DOHH2 (cell line): ENCODE data around the gene BCAP31.
"Not testable (repeated sequence)": the region's sequence is repeated elsewhere in the genome, so short reads cannot be mapped to it uniquely, and the experiment has no call there.

Source experiments
- H3F3A ChIP-seq: fragments of 200-600 bp; sonication (generic), shearing (Covaris generic); 2 replicates; pipeline ENCODE4 v1.6.0; 2016; ENCODE audit warnings: antibody characterized with exemption, mild to moderate bottlenecking; ENCODE audit not compliant: control insufficient read depth, insufficient read depth
- H3K27ac ChIP-seq: fragments of 200-600 bp; sonication (generic); 2 replicates; pipeline ENCODE4 v1.5.1; 2014; ENCODE audit warnings: low read depth, mild to moderate bottlenecking, low read length, moderate library complexity
- H3K27me3 ChIP-seq: fragments of 200-600 bp; sonication (generic); 2 replicates; pipeline ENCODE4 v1.6.1; 2014; ENCODE audit warnings: mild to moderate bottlenecking, low read length, mixed read lengths; ENCODE audit not compliant: control insufficient read depth
- H3K36me3 ChIP-seq: fragments of 200-600 bp; sonication (generic); 2 replicates; pipeline ENCODE4 v1.6.1; 2014; ENCODE audit warnings: mild to moderate bottlenecking, low read length, moderate library complexity, mixed read lengths; ENCODE audit not compliant: control insufficient read depth
- H3K4me1 ChIP-seq: fragments of 200-600 bp; sonication (generic); 2 replicates; pipeline ENCODE4 v1.6.1; 2014; ENCODE audit warnings: mild to moderate bottlenecking, low read length, mixed read lengths; ENCODE audit not compliant: control insufficient read depth
- H3K4me2 ChIP-seq: fragments of 200-600 bp; sonication (generic); 2 replicates; pipeline ENCODE4 v1.6.0; 2014; ENCODE audit warnings: mild to moderate bottlenecking, low read length, moderate library complexity
- H3K4me3 ChIP-seq: fragments of 200-600 bp; sonication (generic); 2 replicates; pipeline ENCODE4 v1.5.1; 2014; ENCODE audit warnings: mild to moderate bottlenecking, low read length, mixed read lengths
- H3K79me2 ChIP-seq: fragments of 200-600 bp; sonication (generic); 2 replicates; pipeline ENCODE4 v1.6.1; 2014; ENCODE audit warnings: mild to moderate bottlenecking, low read length, mixed read lengths; ENCODE audit not compliant: control insufficient read depth
- H3K9me2 ChIP-seq: fragments of 200-600 bp; sonication (generic); replicated peaks from 2 replicates; pipeline ENCODE4 v1.6.1; 2014; ENCODE audit warnings: mild to moderate bottlenecking, low read length, mixed read lengths; ENCODE audit not compliant: control insufficient read depth
- H3K9me3 ChIP-seq: fragments of 200-600 bp; sonication (generic); 2 replicates; pipeline ENCODE4 v1.6.1; 2014; ENCODE audit warnings: antibody characterized with exemption, low read length, mixed read lengths; ENCODE audit not compliant: control insufficient read depth, insufficient read depth
- H4K20me1 ChIP-seq: fragments of 200-600 bp; sonication (generic); 2 replicates; pipeline ENCODE4 v1.6.0; 2014; ENCODE audit warnings: low read depth, mild to moderate bottlenecking, antibody characterized with exemption, low read length, moderate library complexity; ENCODE audit not compliant: control insufficient read depth, insufficient read depth
- CTCF ChIP-seq: fragments of 200-600 bp; sonication (generic); IDR thresholded peaks from one replicate; pipeline ENCODE4 v1.5.1; 2014; ENCODE audit warnings: antibody characterized with exemption, mild to moderate bottlenecking, low read depth, low read length; ENCODE audit not compliant: poor library complexity, severe bottlenecking
- EZH2phosphoT487 ChIP-seq: fragments of 200-600 bp; sonication (generic); IDR thresholded peaks from 2 replicates; pipeline ENCODE4 v1.6.1; 2017; ENCODE audit warnings: borderline replicate concordance, mild to moderate bottlenecking, antibody characterized with exemption, low read length, moderate library complexity, mixed read lengths

BCAP31 gene

GRCh38 chrX:153697924-153698865, 26.0 kb downstream of the BCAP31 start:
- Histone ChIP-seq H3K4me1 (no peaks in the 10 kb centered on the region), H3K27ac (no peak overlapping the region)
- no peak for TF ChIP-seq EZH2phosphoT487
- TF ChIP-seq CTCF = no peak

GRCh38 chrX:153696986-153697722, 27.0 kb downstream of the BCAP31 start:
- not testable (repeated sequence) for H3K9me3 ChIP-seq, H3K4me2 ChIP-seq, H3K36me3 ChIP-seq, H3K9me2 ChIP-seq, H3K27ac ChIP-seq, H3K79me2 ChIP-seq, H3K4me3 ChIP-seq, H3K27me3 ChIP-seq, H4K20me1 ChIP-seq, H3K4me1 ChIP-seq, H3F3A ChIP-seq

More at GRCh38 chrX:153697924-153698865, 26.0 kb downstream of the BCAP31 start:
- Histone ChIP-seq H3K4me2 (no peak overlapping the region), H3K27me3 (no peaks in the 10 kb centered on the region), H3K9me2 (no peaks in the 10 kb centered on the region), H3K4me3 (no peak overlapping the region), H3K36me3 (no peaks in the 10 kb centered on the region), H4K20me1 (no peaks in the 10 kb centered on the region), H3K9me3 (no peaks in the 10 kb centered on the region), H3K79me2 (no peaks in the 10 kb centered on the region), H3F3A (no peaks in the 10 kb centered on the region)

- H3K9me2 ChIP-seq, H3K27me3 ChIP-seq, H3K27ac ChIP-seq, H3K4me1 ChIP-seq, H3K9me3 ChIP-seq, H4K20me1 ChIP-seq, H3K36me3 ChIP-seq, H3K79me2 ChIP-seq, H3K4me3 ChIP-seq, H3K4me2 ChIP-seq, H3F3A ChIP-seq: not testable (repeated sequence)
Observed at GRCh38 chrX:153696538-153696937, 27.6 kb downstream of the BCAP31 start.

GRCh38 chrX:153696100-153696499, 28.1 kb downstream of the BCAP31 start:
- Histone ChIP-seq H3K9me3 (no peaks in the 10 kb centered on the region), H3K4me3 (no peak overlapping the region), H3K27ac (no peak overlapping the region), H4K20me1 (no peaks in the 10 kb centered on the region), H3K36me3 (no peaks in the 10 kb centered on the region), H3K4me1 (no peaks in the 10 kb centered on the region), H3K27me3 (no peaks in the 10 kb centered on the region), H3K9me2 (no peaks in the 10 kb centered on the region), H3F3A (no peaks in the 10 kb centered on the region), H3K79me2 (no peaks in the 10 kb centered on the region), H3K4me2 (no peak overlapping the region)
- TF ChIP-seq CTCF (no peak), EZH2phosphoT487 (no peak)
